ENCODE data around the gene CELA2A. TPM values are rescaled to one million over a fixed set of nuclear protein-coding genes. Genes with fewer than 3 reads are reported as not detected.
"Not testable (repeated sequence)": the region's sequence is repeated elsewhere in the genome, so short reads cannot be mapped to it uniquely, and the experiment has no call there.

CELA2A gene
- total and polyA plus RNA-seq, 7 experiments from 2014 or later = not detected

- Mint-ChIP-seq H3K36me3 (peaks cover 0 to 9% (median 5%) of the 10 kb centered on the region in 5 donors), H3K9me3 (no peaks in the 10 kb centered on the region), H3K4me1 (peaks cover 0 to 15% (median 0%) of the 10 kb centered on the region in 7 donors), H3K4me3 (no peak overlapping the region), H3K27ac (peak overlapping the region in 1 of 9 donors; percentile 25), H3K27me3 (no peaks in the 10 kb centered on the region)
- no peaks in the 10 kb centered on the region for H3K4me1 ChIP-seq (ENCODE audit: control insufficient read depth in 2 of 2, insufficient read depth in 2 of 2, low read length in 2 of 2)
- no peaks in the 10 kb centered on the region for H3K27me3 ChIP-seq (ENCODE audit: control insufficient read depth in 2 of 2, insufficient read depth in 2 of 2, low read length in 2 of 2)
- DNase-seq (no peak), ATAC-seq (no peak)
- peaks cover 2 to 49% (median 6%) of the 10 kb centered on the region in 3 experiments for H3K36me3 ChIP-seq (ENCODE audit: control insufficient read depth in 2 of 3, insufficient read depth in 3 of 3, low read length in 3 of 3)
- H3K4me3 ChIP-seq (ENCODE audit: low read length) = no peak overlapping the region
- intact Hi-C loops (cut with micrococcal nuclease) = no loop called here
- H3K9me3 ChIP-seq (ENCODE audit: control insufficient read depth in 2 of 3, low read length in 3 of 3) = no peaks in the 10 kb centered on the region
- POLR2A ChIA-PET = interaction anchor here (0.6 kb wide), 1 partner anchor 104 kb away, joined by 3 read pairs; no protein-coding TSS in a partner anchor
- H3K27ac ChIP-seq (ENCODE audit: low read depth, low read length) = no peak overlapping the region
- CTCF ChIA-PET = interaction anchor here (5.4 kb wide), 1 partner anchor 104 kb away, joined by 27 read pairs; no protein-coding TSS in a partner anchor
Observed at GRCh38 chr1:15427280-15427666, 29.3 kb upstream of the CELA2A start.

GRCh38 chr1:15428252-15428651 lies 28.3 kb upstream of the CELA2A start:
- H3K9me3 Mint-ChIP-seq; H3K4me3 ChIP-seq (ENCODE audit: low read length); H3K4me3 Mint-ChIP-seq; H3K27me3 ChIP-seq (ENCODE audit: control insufficient read depth in 2 of 2, insufficient read depth in 2 of 2, low read length in 2 of 2); H3K9me3 ChIP-seq (ENCODE audit: control insufficient read depth in 2 of 3, low read length in 3 of 3); ATAC-seq; H3K36me3 Mint-ChIP-seq; H3K27ac ChIP-seq (ENCODE audit: low read depth, low read length); POLR2A ChIA-PET; intact Hi-C loops (cut with micrococcal nuclease); H3K4me1 ChIP-seq (ENCODE audit: control insufficient read depth in 2 of 2, insufficient read depth in 2 of 2, low read length in 2 of 2); H3K27me3 Mint-ChIP-seq; DNase-seq: not testable (repeated sequence)
- peak overlapping the region in 3 of 9 donors; percentile 31 to 90 (median 34) for H3K27ac Mint-ChIP-seq
- H3K4me1 Mint-ChIP-seq = peaks cover 0 to 12% (median 0%) of the 10 kb centered on the region in 7 donors
- H3K36me3 ChIP-seq (ENCODE audit: control insufficient read depth in 2 of 3, insufficient read depth in 3 of 3, low read length in 3 of 3) = peaks cover 2 to 49% (median 6%) of the 10 kb centered on the region in 3 experiments
- CTCF ChIA-PET = interaction anchor here (5.4 kb wide), 1 partner anchor 105 kb away, joined by 27 read pairs; no protein-coding TSS in a partner anchor

- Mint-ChIP-seq H3K4me3 (no peak overlapping the region), H3K27me3 (no peaks in the 10 kb centered on the region), H3K36me3 (peaks cover 0 to 9% (median 5%) of the 10 kb centered on the region in 5 donors), H3K9me3 (no peaks in the 10 kb centered on the region), H3K4me1 (peaks cover 0 to 12% (median 0%) of the 10 kb centered on the region in 7 donors), H3K27ac (no peak overlapping the region)
- intact Hi-C loops (cut with micrococcal nuclease) = no loop called here
- no peak for ATAC-seq
- Histone ChIP-seq H3K4me1 (ENCODE audit: control insufficient read depth in 2 of 2, insufficient read depth in 2 of 2, low read length in 2 of 2) (no peaks in the 10 kb centered on the region), H3K27me3 (ENCODE audit: control insufficient read depth in 2 of 2, insufficient read depth in 2 of 2, low read length in 2 of 2) (no peaks in the 10 kb centered on the region), H3K4me3 (ENCODE audit: low read length) (no peak overlapping the region), H3K27ac (ENCODE audit: low read depth, low read length) (no peak overlapping the region), H3K36me3 (ENCODE audit: control insufficient read depth in 2 of 3, insufficient read depth in 3 of 3, low read length in 3 of 3) (peaks cover 2 to 49% (median 6%) of the 10 kb centered on the region in 3 experiments), H3K9me3 (ENCODE audit: control insufficient read depth in 2 of 3, low read length in 3 of 3) (no peaks in the 10 kb centered on the region)
- no peak for DNase-seq
- CTCF ChIA-PET = interaction anchor here (5.4 kb wide), 1 partner anchor 106 kb away, joined by 27 read pairs; no protein-coding TSS in a partner anchor
- POLR2A ChIA-PET = no interaction called here
Observed at GRCh38 chr1:15428815-15429435, 27.6 kb upstream of the CELA2A start.

- Histone ChIP-seq H3K4me1 (ENCODE audit: control insufficient read depth in 2 of 2, insufficient read depth in 2 of 2, low read length in 2 of 2) (no peaks in the 10 kb centered on the region), H3K36me3 (ENCODE audit: control insufficient read depth in 2 of 3, insufficient read depth in 3 of 3, low read length in 3 of 3) (peaks cover 2 to 49% (median 6%) of the 10 kb centered on the region in 3 experiments)
- ATAC-seq = peak; percentile 46
Observed at GRCh38 chr1:15429701-15430149, 26.8 kb upstream of the CELA2A start.

GRCh38 chr1:15430787-15431570 lies 25.6 kb upstream of the CELA2A start:
- H3K36me3 ChIP-seq (ENCODE audit: control insufficient read depth in 2 of 3, insufficient read depth in 3 of 3, low read length in 3 of 3) = peaks cover 2 to 36% (median 6%) of the 10 kb centered on the region in 3 experiments
- DNase-seq (peak; percentile 48 to 85 (median 68)), ATAC-seq (peak; percentile 72)
- Mint-ChIP-seq H3K4me3 (no peak overlapping the region), H3K27me3 (no peaks in the 10 kb centered on the region), H3K27ac (peak overlapping the region in 1 of 9 donors; percentile 77), H3K4me1 (peaks cover 0 to 8% (median 0%) of the 10 kb centered on the region in 7 donors), H3K9me3 (no peaks in the 10 kb centered on the region), H3K36me3 (peaks cover 0 to 7% (median 5%) of the 10 kb centered on the region in 5 donors)
- no peaks in the 10 kb centered on the region for H3K9me3 ChIP-seq (ENCODE audit: control insufficient read depth in 2 of 3, low read length in 3 of 3)
- no peak overlapping the region for H3K4me3 ChIP-seq (ENCODE audit: low read length)
- intact Hi-C loops (cut with micrococcal nuclease) = loop anchor here (1.0 to 10.0 kb wide), 4 partner anchors 22 to 306 kb away; partner anchors contain the start of gene EFHD2 (in 1 of the 2)
- H3K4me1 ChIP-seq (ENCODE audit: control insufficient read depth in 2 of 2, insufficient read depth in 2 of 2, low read length in 2 of 2) = no peaks in the 10 kb centered on the region
- no peak overlapping the region for H3K27ac ChIP-seq (ENCODE audit: low read depth, low read length)
- H3K27me3 ChIP-seq (ENCODE audit: control insufficient read depth in 2 of 2, insufficient read depth in 2 of 2, low read length in 2 of 2) = no peaks in the 10 kb centered on the region
- POLR2A ChIA-PET = no interaction called here
- CTCF ChIA-PET = interaction anchor here (1.0 to 3.5 kb wide), 5 partner anchors 47 to 302 kb away, joined by 3 to 64 read pairs (median 4); no protein-coding TSS in a partner anchor

More at GRCh38 chr1:15429701-15430149, 26.8 kb upstream of the CELA2A start:
- Histone ChIP-seq H3K4me3 (ENCODE audit: low read length) (no peak overlapping the region), H3K27ac (ENCODE audit: low read depth, low read length) (no peak overlapping the region), H3K9me3 (ENCODE audit: control insufficient read depth in 2 of 3, low read length in 3 of 3) (no peaks in the 10 kb centered on the region), H3K27me3 (ENCODE audit: control insufficient read depth in 2 of 2, insufficient read depth in 2 of 2, low read length in 2 of 2) (no peaks in the 10 kb centered on the region)
- peaks cover 0 to 7% (median 5%) of the 10 kb centered on the region in 5 donors for H3K36me3 Mint-ChIP-seq
- peak overlapping the region in 2 of 9 donors; percentile 32 to 72 for H3K27ac Mint-ChIP-seq
- peaks cover 0 to 8% (median 0%) of the 10 kb centered on the region in 7 donors for H3K4me1 Mint-ChIP-seq
- intact Hi-C loops (cut with micrococcal nuclease) = loop anchor here in 1 of 2 donors (10.0 kb wide), 2 partner anchors 45 to 305 kb away; no protein-coding TSS in a partner anchor
- no peaks in the 10 kb centered on the region for H3K27me3 Mint-ChIP-seq
- H3K4me3 Mint-ChIP-seq = no peak overlapping the region
- no peak for DNase-seq
- CTCF ChIA-PET = interaction anchor here (3.5 to 5.4 kb wide), 2 partner anchors 105 to 106 kb away, joined by 27 to 64 read pairs; no protein-coding TSS in a partner anchor
- H3K9me3 Mint-ChIP-seq = no peaks in the 10 kb centered on the region
- POLR2A ChIA-PET = no interaction called here

- no peak overlapping the region for H3K27ac Mint-ChIP-seq
- no peaks in the 10 kb centered on the region for H3K9me3 ChIP-seq (ENCODE audit: control insufficient read depth in 2 of 3, low read length in 3 of 3)
- no peaks in the 10 kb centered on the region for H3K27me3 ChIP-seq (ENCODE audit: control insufficient read depth in 2 of 2, insufficient read depth in 2 of 2, low read length in 2 of 2)
- no peaks in the 10 kb centered on the region for H3K27me3 Mint-ChIP-seq
- H3K4me1 ChIP-seq (ENCODE audit: control insufficient read depth in 2 of 2, insufficient read depth in 2 of 2, low read length in 2 of 2) = no peaks in the 10 kb centered on the region
- ChIA-PET CTCF (interaction anchor here (0.7 to 3.5 kb wide), 6 partner anchors 48 to 303 kb away, joined by 3 to 64 read pairs (median 4); no protein-coding TSS in a partner anchor), POLR2A (no interaction called here)
- H3K36me3 ChIP-seq (ENCODE audit: control insufficient read depth in 2 of 3, insufficient read depth in 3 of 3, low read length in 3 of 3) = peaks cover 0 to 30% (median 2%) of the 10 kb centered on the region in 3 experiments
- H3K27ac ChIP-seq (ENCODE audit: low read depth, low read length) = no peak overlapping the region
- peaks cover 0 to 2% (median 0%) of the 10 kb centered on the region in 7 donors for H3K4me1 Mint-ChIP-seq
- DNase-seq (peak in 1 of 9 donors; percentile 9), ATAC-seq (no peak)
- H3K9me3 Mint-ChIP-seq = no peaks in the 10 kb centered on the region
- H3K4me3 ChIP-seq (ENCODE audit: low read length) = no peak overlapping the region
- peaks cover 0 to 4% (median 2%) of the 10 kb centered on the region in 5 donors for H3K36me3 Mint-ChIP-seq
- no peak overlapping the region for H3K4me3 Mint-ChIP-seq
- intact Hi-C loops (cut with micrococcal nuclease) = loop anchor here (1.0 to 10.0 kb wide), 4 partner anchors 22 to 307 kb away; partner anchors contain the start of gene EFHD2 (in 1 of the 2)
Observed at GRCh38 chr1:15431571-15431948, 25.0 kb upstream of the CELA2A start.

Measured in naive thymus-derived CD4-positive, alpha-beta T cell (primary cell).